Measurements from ENCODE around the gene ZNF750. TPM values are rescaled to one million over a fixed set of nuclear protein-coding genes. Genes with fewer than 3 reads are reported as not detected.
"Not testable (repeated sequence)": the region's sequence is repeated elsewhere in the genome, so short reads cannot be mapped to it uniquely, and the experiment has no call there.

The ZNF750 gene
- total RNA-seq, 1 donor from 2014 or later: not detected

DNA sequence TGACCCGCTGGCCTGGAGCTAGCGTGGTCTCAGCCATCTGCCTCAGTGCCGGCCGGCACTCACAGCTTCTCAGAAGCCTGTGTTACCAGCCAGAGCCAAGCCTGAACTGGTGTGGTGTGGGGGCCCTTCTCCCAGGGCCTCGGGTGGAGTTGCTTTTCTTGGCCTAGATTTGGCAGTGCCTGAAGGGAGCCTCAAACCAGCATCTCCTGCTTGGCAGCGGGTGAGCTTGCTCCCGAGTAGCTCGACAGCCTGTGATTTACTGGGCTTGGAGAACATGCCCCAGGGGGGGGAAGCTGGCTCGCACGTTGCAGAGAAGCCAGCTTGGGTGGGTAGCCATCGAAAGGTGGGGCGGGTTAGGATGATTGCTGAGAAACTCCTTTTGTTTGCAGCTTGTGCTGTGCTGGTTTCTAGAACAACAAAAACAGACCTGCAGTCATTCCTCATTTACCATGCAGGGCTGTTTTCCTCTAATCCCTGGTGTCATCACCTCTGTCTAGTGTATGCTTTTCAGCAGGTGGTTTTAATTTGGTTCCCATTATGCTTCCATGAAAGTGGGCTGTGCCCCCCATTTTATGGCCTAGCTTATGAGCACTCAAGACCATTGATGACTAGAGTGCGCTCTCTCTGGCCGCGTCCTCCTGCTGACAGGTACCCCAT, 45.7 kb downstream of the ZNF750 start:
- DNase-seq: no peak

DNA sequence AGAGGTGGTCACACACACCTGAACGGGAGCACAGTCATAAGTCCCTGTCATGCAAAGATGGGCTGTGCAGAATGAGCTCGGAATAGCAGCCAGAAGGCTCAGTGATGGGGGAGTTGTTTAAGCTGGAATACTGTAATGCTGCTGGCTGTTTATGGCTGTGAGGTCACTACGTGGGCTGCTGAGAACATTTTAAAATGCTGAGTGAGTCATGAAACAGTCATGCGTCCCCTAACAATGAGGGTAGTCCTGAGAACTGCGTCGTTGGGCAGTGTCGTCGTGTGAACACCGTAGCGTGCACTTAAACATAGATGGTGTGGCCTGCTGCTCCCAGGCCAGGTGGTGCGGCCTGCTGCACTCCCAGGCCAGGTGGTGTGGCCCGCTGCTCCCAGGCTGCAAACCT, 48.3 kb downstream of the ZNF750 start:
- DNase-seq: peak; percentile 43

DNA sequence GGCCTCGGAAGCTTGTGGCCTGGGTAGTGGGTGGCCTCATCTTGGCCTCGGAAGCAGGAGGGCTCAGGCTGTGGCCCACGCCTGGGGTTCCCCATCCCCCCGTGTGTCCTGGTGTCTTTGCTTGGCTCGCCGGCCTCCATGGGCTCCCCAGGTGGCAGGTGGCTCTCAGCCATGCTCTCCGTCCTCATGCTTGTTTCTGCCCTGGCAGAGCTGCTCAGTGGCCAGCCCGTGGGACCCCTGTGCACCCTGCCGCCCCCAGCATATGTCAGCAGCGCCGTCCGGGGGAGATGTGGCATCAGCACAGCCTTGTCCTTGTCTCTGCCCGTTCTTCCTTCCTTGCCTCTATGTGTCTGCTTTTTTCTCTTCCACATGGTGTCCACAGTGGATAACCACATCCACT, 49.4 kb downstream of the ZNF750 start:
- DNase-seq: no peak

DNA sequence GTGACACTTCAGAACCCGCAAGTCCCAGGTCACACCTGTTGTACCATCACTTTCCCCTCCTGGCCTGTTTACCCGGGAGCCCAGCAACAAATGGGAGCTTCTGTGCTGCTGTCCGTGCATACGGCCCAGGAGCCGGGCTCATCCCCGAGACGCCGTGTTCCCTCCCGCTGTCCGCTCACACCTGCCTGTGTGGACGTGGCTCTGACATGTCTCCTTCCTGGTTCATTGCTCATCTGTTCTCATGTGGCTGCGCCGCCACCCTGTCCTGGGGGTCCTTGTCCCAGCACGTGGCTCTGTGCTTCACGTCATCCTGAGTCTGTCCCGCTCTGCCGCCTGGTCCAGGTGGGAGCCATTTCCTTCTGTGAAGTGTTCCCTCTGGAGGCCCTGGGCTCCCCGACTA, 50.0 kb downstream of the ZNF750 start:
- DNase-seq: no peak

DNA sequence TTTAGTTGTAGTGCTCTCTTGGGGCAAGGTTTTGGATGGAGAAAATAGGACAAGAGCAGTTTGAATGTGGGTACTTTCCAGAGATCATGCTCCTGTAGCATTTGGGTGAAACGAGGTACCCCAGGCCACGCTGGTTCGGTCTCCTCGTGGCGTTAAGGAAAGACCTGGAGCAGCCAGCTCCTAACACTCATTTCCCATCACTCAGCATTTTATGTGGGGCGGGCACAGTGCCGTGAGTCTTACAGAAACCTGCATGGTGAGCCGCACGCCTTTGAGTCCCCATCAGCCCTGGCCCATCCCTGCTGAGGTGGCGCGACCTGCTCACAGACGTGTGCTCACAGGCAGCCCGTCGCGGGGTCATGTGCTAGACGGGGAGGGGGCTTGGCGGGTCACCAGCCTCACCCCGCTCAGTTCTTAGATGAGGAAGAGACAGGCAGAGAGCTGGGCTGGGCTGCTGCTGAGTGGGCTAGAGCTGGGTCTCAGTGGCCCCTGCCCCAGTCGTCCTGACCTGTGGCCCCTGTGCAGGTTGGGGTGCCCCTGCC, 50.7 kb downstream of the ZNF750 start:
- no peak for DNase-seq

DNA sequence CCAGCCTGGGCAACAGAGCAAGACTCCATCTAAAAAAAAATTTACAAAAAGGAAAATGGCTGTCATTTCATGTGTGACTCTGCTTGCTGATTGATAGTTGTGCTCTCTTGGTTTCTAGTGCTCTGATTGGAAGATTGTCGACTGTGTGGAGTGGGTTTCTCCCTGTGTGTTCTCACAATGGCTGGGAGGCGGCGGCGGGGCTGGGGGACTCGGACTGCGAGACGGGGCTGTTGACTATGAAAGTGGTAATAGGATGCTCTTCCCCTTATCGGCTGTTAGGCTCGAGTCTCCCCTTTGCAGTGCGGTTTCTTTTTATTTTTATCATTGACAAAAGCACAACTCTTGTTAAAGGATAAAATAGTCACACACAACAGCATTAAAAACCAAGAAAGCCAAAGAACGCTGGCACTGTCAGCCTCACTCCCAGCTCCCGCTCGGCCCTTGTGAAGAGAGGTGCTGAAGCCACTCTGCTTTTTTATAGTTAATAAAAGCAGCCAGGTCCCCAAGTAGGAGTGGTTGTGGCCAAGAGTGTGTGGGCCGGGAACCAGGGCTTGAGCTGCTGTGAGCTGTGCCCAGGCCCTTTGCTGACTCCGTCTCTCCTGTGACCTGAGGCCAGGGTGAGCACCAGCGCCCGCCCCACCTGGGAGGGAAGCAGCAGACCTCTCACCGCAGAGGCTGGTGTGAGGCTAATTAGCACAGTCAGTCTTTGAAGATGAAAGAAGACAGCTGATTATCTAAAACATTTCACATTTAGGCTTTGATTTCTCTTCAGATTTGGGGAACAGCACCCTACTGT, 51.4 kb downstream of the ZNF750 start:
- no peak for DNase-seq

DNA sequence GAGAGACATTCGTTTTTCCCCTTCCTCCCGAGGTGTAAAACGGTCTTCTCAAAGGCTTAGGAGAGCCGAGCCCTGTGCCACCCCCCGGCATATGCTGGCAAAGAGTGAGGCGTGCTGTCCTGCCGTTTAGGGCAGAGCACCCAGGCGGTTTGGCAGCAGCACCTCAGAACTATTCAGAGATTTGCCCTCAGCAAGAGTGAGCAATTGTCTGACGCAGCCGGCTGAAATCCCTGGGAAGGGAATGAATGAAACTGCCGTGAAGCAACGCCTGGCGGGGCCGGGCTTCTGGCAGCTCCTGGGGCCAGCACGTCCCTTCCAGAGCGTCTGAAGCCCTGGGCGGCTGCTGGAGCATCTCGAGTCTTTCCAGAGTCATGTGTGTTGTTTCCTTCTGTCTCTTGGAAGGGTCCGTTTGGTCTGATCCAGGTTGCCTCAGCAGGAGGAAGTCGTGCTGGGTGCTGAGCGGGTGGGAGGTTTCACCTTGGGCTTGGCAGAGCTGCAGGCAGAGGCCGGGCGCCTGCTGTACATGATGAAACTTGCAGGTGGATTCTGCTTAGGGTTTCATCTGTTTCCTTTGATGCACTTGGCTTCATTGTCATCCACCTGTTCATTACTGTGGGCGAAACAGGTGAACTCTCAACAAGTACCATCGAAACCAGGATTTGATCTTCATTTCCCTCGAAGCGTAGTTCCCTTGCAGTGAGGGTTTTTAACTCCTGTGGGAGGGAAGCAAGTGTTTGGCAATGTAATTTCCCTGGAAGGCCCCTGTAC, 52.6 kb downstream of the ZNF750 start:
- DNase-seq: no peak

DNA sequence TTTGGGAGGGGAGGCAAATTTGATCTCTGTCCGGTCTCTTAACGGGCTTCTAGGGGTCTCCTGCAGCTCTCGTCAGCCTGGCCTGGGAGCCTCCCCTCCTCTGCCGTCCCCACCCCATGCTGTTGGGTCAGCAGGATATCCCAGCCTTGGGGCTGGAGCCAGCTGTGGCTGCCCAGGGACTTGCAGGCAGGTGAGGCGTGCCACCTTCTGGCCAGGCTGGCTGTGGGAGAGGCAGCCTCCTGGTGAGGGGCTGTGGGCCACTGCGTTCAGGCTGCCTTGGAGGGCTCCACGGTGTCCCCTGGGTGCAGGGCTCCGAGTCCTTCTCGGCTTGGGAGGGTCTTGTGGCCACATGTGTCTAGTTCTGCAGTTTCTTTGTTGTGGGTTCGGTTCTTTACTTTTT, 53.4 kb downstream of the ZNF750 start:
- no peak for DNase-seq

DNA sequence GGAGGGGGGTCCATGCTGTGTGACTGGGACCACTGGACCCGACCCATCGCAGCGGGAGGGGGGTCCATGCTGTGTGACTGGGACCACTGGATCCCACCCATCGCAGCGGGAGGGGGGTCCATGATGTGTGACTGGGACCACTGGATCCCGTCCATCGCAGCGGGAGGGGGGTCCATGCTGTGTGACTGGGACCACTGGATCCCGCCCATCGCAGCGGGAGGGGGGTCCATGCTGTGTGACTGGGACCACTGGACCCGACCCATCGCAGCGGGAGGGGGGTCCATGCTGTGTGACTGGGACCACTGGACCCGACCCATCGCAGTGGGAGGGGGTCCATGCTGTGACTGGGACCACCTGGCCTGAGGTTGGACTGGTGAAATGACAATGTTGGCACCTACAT, 54.2 kb downstream of the ZNF750 start:
- DNase-seq: not testable (repeated sequence)

DNA sequence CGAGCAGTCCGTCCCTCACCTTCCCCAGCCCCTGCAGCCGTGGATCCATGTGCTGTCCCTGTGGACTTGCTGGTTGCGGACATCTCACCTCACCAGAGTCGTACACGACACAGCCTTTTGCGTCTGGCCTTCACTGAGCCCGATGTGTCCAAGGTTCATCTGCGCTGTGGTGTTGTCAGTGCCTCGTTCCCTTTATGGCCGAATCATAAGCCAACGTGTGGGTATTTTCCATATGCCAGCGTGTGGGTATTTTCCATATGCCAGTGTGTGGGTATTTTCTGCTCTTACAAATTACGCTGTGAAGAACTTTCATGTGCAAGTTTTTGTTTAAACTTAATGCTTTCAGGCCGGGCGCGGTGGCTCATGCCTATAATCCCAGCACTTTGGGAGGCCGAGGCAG, 56.3 kb downstream of the ZNF750 start:
- DNase-seq: peak; percentile 41

DNA sequence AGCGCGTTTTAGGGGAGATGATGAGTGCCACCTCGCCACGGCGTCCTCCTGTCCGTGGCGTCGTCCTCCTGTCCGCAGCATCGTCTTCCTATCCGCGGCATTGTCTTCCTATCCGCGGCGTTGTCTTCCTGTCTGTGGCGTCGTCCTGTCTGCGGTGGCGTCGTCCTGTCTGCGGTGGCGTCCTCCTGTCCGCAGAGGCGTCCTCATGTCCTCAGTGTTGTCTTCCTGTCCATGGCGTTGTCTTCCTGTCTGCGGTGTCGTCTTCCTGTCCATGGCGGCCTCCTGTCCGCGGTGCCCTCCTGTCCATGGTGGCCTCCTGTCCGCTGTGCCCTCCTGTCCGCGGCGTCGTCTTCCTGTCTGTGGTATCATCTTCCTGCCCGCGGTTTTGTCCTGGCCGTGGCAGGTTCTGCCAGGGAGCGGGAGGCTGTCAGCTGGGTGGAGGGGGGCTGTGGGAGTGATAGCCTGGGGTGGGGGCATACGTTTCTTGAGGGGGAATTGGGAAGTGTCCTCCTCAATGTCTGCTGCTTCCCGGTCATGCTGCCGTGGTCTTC, 57.1 kb downstream of the ZNF750 start:
- DNase-seq: no peak

DNA sequence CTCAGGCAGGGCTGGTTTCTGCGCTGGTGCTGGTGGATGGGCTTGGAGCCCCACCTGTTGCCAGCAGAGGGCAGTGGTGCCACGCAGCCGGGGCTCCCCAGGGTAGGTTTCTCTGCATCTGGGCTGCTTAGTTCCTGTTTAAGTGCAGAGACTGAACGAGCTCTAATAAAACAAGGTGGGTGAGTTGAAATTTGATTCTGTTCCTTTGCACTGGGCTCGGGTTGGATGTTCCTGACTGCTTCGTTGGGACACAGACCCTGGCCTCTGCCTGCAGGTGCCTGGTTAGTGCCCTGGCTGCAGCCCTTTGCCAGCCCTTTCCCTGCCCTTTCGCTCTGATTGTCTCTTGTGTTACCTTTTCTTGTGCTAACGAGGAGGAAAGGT, 57.9 kb downstream of the ZNF750 start:
- DNase-seq: peak; percentile 70

DNA sequence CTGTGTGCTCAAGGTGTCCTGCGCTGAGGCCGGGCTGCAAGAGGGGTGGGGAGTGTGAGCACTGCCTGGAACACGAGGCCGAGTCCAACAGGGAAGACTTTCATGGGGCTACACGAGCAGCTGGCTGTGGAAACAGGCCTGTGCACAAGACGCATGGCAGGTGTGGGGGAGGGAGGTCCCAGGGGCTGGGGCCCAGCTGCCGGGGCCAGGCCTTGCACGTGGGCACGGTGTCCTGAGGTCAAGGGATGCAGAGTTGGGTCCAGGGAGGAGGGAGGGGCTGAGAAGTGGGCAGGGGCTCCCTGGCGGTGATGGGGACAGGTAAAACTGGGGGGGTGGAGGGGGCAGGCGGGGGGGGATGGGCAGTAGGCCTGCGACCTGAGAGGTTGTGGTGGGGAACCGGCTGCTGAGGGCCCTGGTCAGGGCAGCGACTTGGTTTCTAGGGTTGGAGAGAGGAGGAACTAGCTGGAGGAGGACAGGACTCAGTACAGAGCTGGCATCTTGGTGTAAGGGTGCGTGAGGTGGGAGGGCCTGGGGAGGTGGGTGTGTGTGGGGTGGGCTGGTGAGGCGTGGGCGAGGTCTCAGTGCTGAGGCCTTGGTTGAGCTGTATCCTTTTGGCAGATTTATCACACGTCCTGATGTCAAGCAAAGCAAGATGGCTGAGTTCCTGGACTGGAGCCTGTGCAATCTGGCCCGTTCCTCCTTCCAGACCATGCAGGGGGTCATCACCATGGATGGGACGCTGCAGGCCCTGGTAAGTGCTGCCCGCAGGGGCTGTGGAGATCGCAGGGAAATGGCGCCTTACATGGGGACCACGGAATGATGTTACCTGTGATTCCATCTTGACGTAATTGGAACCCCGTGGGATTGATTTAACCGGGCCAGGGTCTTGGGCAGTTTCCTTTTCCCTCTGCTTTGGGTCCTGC, 58.6 kb downstream of the ZNF750 start:
- no peak for DNase-seq

DNA sequence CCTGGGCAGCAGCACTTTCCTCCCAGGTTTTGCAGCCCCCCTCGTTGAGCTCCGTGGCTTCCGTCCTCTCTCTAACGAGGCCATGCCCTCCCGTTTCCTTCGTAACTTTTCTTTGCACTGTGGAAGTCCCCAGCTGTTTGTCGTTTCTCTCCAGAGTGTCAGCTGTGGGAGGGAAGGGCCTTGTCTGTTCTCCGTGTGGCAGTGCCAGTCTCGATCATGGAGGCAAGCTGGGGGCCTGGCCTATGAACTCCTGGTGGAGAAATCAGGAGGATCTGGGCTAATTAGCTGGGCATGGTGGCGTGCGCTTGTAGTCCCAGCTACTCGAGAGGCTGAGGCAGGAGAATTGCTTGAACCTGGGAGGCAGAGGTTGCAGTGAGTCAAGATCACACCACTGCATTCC, 59.6 kb downstream of the ZNF750 start:
- DNase-seq: no peak

DNA sequence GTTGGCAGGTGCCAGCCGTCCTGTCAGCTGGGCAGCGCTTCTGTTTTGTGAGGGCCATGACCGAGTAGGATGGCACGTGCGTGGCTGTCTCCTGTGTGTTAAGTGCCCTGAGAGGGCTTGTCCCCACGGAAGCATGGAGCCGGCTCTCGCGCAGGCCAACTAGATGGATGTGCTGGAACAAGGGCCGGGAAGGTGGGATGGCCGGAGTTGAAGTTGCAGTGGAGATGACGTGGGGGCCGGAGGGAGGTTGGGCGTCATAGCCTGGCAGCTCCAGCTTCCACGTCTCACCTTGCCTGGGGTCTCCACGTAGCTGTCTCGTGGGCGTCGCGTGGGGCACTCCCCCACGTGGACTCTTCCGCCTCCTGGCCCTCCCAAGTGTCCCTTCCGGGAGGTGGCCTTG, 60.3 kb downstream of the ZNF750 start:
- DNase-seq: no peak

Other genes starting within 250 kb of the ZNF750 start
- gene WDR45B, start 191.6 kb downstream of the ZNF750 start, total RNA-seq: 52.4 TPM
- 17.0 TPM for gene RAB40B, start 141.3 kb downstream of the ZNF750 start, total RNA-seq
- gene FN3KRP, start 123.3 kb downstream of the ZNF750 start, total RNA-seq: 21.2 TPM
- 11.1 TPM for gene FN3K, start 104.4 kb downstream of the ZNF750 start, total RNA-seq
- 58.2 TPM for gene TBCD, start 88.0 kb downstream of the ZNF750 start, total RNA-seq
- 22.3 TPM for gene METRNL, start 239.6 kb upstream of the ZNF750 start, total RNA-seq